Upper lobe of left lung (tissue), 4 donors: ENCODE measurements around the gene GABPA.

ENCODE experiments used
- CTCF ChIP-seq, 6 experiments: fragments of 450-650 bp in 4 of 6; fragments of 200-600 bp in 2 of 6; sonication (generic) in 2 of 6; IDR thresholded peaks; one replicate each; pipeline ENCODE4 v1.5.1; 2016 to 2019; ENCODE audit warnings: antibody characterized with exemption in 6 of 6
- EP300 ChIP-seq, 4 donors: sonication (generic); formaldehyde crosslinking; IDR thresholded peaks; one replicate each; pipeline ENCODE4 v1.5.1; 2017; ENCODE audit warnings: antibody characterized with exemption in 4 of 4, control low read depth in 2 of 4
- POLR2A ChIP-seq, 4 donors: fragments of 450-650 bp; IDR thresholded peaks; one replicate each; pipeline ENCODE4 v1.5.1; 2016 to 2017; ENCODE audit warnings: antibody characterized with exemption in 4 of 4, mild to moderate bottlenecking in 2 of 4
- POLR2AphosphoS5 ChIP-seq, 2 donors: sonication (generic); formaldehyde crosslinking; IDR thresholded peaks; one replicate each; pipeline ENCODE4 v1.5.1; 2017; ENCODE audit warnings: antibody characterized with exemption in 2 of 2

- TF ChIP-seq POLR2AphosphoS5 (IDR thresholded peaks at IDR 0.05) (no peak), CTCF (IDR thresholded peaks at IDR 0.05) (no peak), EP300 (IDR thresholded peaks at IDR 0.05) (no peak), POLR2A (IDR thresholded peaks at IDR 0.05) (no peak)
Observed at GRCh38 chr21:25760061-25760460, 25.3 kb downstream of the GABPA start.
